Measurements from ENCODE around the gene PRG2. TPM values are rescaled to one million over a fixed set of nuclear protein-coding genes. Genes with fewer than 3 reads are reported as not detected.
A peak's percentile ranks its signal among the peaks of the same experiment; 100 is the strongest.

PRG2 gene
- total RNA-seq, 1 experiment from 2014 or later: 0.57 TPM

DNA sequence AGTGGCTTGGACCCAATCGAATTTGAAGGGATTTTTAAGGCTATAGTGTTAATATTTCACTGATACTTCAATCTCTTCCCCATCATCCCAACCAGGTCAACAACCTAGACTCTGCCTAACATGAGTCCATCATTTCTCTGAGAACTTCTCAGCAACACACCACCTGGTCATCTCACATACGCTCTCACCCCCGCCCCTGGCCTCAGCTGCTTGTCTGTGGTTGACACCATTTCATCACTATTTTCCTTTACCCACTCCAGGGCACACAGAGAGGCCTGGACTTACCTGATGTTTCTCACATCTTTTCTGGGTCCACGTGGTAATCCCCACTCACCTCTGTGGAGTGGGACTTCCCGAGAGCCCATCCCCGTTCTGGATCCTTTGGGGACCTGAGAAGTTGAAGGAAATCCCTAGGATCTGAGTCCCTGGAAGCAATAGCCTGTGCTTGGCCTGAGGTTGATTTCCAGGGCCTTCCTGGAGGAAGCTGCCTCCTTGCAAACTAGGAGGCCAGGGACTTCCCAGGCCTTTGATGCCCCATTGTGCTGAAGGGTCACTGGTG lies 49.1 kb downstream of the PRG2 start (continued):
- TF ChIP-seq, protein P1, sequence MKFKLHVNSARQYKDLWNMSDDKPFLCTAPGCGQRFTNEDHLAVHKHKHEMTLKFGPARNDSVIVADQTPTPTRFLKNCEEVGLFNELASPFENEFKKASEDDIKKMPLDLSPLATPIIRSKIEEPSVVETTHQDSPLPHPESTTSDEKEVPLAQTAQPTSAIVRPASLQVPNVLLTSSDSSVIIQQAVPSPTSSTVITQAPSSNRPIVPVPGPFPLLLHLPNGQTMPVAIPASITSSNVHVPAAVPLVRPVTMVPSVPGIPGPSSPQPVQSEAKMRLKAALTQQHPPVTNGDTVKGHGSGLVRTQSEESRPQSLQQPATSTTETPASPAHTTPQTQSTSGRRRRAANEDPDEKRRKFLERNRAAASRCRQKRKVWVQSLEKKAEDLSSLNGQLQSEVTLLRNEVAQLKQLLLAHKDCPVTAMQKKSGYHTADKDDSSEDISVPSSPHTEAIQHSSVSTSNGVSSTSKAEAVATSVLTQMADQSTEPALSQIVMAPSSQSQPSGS (CRISPR knock-in tag; IDR thresholded peaks at IDR 0.05; ENCODE audit: borderline replicate concordance, low read depth): no peak

DNA sequence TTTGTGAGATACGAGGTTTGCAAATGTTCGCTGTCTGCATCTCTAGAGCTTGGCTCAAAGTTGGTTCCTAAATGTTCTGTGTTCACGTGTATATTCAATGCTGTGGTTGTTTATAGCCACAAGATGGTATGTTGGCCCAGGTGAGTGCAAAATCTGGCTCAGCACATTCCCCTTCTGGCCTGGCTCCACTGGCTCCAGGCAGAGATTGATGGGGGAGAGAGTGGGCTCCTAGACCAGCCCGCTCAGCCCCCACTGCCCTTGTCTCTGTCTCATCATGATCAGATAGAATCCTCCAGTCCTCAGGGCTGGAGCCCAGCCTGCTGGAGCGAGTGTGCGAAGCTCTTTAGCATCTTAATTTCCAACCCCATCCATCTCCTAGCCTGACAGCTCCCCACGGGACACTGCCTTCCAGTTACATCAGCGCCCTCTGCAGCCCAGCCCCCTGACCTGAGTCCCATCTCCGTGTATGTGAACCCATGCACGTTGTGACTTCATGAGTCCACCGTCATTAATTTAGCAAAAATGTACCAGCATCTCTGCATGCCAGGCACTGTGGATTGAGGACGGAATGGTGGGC lies 50.3 kb downstream of the PRG2 start:
- ATAC-seq (peak; percentile 59), DNase-seq (ENCODE audit: low spot score) (peak; percentile 65)
- H3K36me3 Mint-ChIP-seq: no peaks in the 10 kb centered on the region

DNA sequence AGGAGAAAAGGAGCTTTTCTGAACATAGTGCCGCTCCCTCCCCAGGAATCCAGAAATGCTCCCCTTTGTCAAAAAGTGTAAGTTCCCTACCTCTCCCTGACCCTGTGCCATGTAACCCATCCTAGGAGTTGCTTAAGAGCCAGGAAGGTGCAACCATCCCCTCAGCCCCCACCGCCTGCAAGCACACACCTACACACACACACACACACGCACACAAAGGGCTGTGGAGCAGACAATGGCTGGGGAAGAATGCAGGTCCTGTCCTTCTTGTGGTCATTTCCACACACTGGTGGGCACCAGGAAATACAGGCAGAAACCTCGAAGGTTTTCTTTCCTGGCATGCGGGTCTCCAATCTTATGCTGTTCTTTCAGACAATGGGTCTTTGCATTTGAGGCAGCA lies 51.1 kb downstream of the PRG2 start:
- peaks cover 5% of the 10 kb centered on the region for H3K36me3 Mint-ChIP-seq
- H3K4me1 Mint-ChIP-seq: peaks cover 58% of the 10 kb centered on the region
- DNase-seq (ENCODE audit: low spot score) (no peak), ATAC-seq (no peak)
- H3K9me3 Mint-ChIP-seq: no peaks in the 10 kb centered on the region
- POLR2A ChIA-PET: no interaction called here
- peaks cover 21% of the 10 kb centered on the region for H3K27me3 Mint-ChIP-seq (ENCODE audit: low read depth)
- no peak overlapping the region; the same call in 1 of the 2 replicates for H3K4me3 Mint-ChIP-seq
- TF ChIP-seq JAZF1 (CRISPR knock-in tag; IDR thresholded peaks at IDR 0.05): no peak
- no peak for TF ChIP-seq GRHL2 (CRISPR knock-in tag; IDR thresholded peaks at IDR 0.05; ENCODE audit: insufficient replicate concordance, severe bottlenecking)
- TF ChIP-seq, protein P2, sequence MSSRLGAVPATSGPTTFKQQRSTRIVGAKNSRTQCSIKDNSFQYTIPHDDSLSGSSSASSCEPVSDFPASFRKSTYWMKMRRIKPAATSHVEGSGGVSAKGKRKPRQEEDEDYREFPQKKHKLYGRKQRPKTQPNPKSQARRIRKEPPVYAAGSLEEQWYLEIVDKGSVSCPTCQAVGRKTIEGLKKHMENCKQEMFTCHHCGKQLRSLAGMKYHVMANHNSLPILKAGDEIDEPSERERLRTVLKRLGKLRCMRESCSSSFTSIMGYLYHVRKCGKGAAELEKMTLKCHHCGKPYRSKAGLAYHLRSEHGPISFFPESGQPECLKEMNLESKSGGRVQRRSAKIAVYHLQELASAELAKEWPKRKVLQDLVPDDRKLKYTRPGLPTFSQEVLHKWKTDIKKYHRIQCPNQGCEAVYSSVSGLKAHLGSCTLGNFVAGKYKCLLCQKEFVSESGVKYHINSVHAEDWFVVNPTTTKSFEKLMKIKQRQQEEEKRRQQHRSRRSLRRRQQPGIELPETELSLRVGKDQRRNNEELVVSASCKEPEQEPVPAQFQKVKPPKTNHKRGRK (CRISPR knock-in tag; IDR thresholded peaks at IDR 0.05; ENCODE audit: borderline replicate concordance): no peak
- TF ChIP-seq SOX15 (CRISPR knock-in tag; IDR thresholded peaks at IDR 0.05): no peak
- TF ChIP-seq, protein P3, sequence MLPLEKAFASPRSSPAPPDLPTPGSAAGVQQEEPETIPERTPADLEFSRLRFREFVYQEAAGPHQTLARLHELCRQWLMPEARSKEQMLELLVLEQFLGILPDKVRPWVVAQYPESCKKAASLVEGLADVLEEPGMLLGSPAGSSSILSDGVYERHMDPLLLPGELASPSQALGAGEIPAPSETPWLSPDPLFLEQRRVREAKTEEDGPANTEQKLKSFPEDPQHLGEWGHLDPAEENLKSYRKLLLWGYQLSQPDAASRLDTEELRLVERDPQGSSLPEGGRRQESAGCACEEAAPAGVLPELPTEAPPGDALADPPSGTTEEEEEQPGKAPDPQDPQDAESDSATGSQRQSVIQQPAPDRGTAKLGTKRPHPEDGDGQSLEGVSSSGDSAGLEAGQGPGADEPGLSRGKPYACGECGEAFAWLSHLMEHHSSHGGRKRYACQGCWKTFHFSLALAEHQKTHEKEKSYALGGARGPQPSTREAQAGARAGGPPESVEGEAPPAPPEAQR (CRISPR knock-in tag; IDR thresholded peaks at IDR 0.05): no peak
- no peak for TF ChIP-seq TCF7 (CRISPR knock-in tag; IDR thresholded peaks at IDR 0.05; ENCODE audit: low read depth)
- no peak for TF ChIP-seq NFE2L1 (CRISPR knock-in tag; IDR thresholded peaks at IDR 0.05)
- TF ChIP-seq RORB (CRISPR knock-in tag; IDR thresholded peaks at IDR 0.05): no peak
- TF ChIP-seq ETV6 (CRISPR knock-in tag; IDR thresholded peaks at IDR 0.05): no peak
- TF ChIP-seq OVOL2 (CRISPR knock-in tag; IDR thresholded peaks at IDR 0.05; ENCODE audit: borderline replicate concordance): no peak
- TF ChIP-seq, protein P4, sequence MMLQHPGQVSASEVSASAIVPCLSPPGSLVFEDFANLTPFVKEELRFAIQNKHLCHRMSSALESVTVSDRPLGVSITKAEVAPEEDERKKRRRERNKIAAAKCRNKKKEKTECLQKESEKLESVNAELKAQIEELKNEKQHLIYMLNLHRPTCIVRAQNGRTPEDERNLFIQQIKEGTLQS (CRISPR knock-in tag; conservative IDR thresholded peaks at IDR 0.05): no peak
- CTCF ChIA-PET: interaction anchor here (1.0 to 3.7 kb wide), 7 partner anchors 11 to 305 kb away, joined by 3 to 22 read pairs (median 4); partner anchors contain the start of gene TNKS1BP1
- H3K27ac Mint-ChIP-seq: no peak overlapping the region; the same call in 1 of the 2 replicates

More for the DNA sequence above, 50.3 kb downstream of the PRG2 start:
- Mint-ChIP-seq H3K27me3 (ENCODE audit: low read depth) (peaks cover 24% of the 10 kb centered on the region), H3K9me3 (no peaks in the 10 kb centered on the region), H3K4me1 (peaks cover 51% of the 10 kb centered on the region), H3K4me3 (peak overlapping the region; percentile 11; the same call in 1 of the 2 replicates), H3K27ac (no peak overlapping the region)
- ChIA-PET POLR2A (no interaction called here), CTCF (interaction anchor here (0.6 to 3.7 kb wide), 15 partner anchors 10 to 460 kb away, joined by 3 to 22 read pairs (median 4); partner anchors contain the start of genes TIMM10 and TNKS1BP1)
- TF ChIP-seq, protein P5, sequence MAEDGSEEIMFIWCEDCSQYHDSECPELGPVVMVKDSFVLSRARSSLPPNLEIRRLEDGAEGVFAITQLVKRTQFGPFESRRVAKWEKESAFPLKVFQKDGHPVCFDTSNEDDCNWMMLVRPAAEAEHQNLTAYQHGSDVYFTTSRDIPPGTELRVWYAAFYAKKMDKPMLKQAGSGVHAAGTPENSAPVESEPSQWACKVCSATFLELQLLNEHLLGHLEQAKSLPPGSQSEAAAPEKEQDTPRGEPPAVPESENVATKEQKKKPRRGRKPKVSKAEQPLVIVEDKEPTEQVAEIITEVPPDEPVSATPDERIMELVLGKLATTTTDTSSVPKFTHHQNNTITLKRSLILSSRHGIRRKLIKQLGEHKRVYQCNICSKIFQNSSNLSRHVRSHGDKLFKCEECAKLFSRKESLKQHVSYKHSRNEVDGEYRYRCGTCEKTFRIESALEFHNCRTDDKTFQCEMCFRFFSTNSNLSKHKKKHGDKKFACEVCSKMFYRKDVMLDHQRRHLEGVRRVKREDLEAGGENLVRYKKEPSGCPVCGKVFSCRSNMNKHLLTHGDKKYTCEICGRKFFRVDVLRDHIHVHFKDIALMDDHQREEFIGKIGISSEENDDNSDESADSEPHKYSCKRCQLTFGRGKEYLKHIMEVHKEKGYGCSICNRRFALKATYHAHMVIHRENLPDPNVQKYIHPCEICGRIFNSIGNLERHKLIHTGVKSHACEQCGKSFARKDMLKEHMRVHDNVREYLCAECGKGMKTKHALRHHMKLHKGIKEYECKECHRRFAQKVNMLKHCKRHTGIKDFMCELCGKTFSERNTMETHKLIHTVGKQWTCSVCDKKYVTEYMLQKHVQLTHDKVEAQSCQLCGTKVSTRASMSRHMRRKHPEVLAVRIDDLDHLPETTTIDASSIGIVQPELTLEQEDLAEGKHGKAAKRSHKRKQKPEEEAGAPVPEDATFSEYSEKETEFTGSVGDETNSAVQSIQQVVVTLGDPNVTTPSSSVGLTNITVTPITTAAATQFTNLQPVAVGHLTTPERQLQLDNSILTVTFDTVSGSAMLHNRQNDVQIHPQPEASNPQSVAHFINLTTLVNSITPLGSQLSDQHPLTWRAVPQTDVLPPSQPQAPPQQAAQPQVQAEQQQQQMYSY (CRISPR knock-in tag; IDR thresholded peaks at IDR 0.05): peak; percentile 77
- no peak for TF ChIP-seq SP1 (CRISPR knock-in tag; conservative IDR thresholded peaks at IDR 0.05)
- TF ChIP-seq GABPB1 (CRISPR knock-in tag; IDR thresholded peaks at IDR 0.05): peak; percentile 56; the same call in 1 of the 2 replicates

Data from WTC11 (cell line).